NCI-H1092 (cell line): ENCODE results near the gene RTN3.
"Not testable (repeated sequence)": the region's sequence is repeated elsewhere in the genome, so short reads cannot be mapped to it uniquely, and the experiment has no call there.

Experiments
- DNase-seq: peaks from one replicate; lab custom pipeline; 2025; lab: John Stamatoyannopoulos, UW

Gene RTN3

DNA sequence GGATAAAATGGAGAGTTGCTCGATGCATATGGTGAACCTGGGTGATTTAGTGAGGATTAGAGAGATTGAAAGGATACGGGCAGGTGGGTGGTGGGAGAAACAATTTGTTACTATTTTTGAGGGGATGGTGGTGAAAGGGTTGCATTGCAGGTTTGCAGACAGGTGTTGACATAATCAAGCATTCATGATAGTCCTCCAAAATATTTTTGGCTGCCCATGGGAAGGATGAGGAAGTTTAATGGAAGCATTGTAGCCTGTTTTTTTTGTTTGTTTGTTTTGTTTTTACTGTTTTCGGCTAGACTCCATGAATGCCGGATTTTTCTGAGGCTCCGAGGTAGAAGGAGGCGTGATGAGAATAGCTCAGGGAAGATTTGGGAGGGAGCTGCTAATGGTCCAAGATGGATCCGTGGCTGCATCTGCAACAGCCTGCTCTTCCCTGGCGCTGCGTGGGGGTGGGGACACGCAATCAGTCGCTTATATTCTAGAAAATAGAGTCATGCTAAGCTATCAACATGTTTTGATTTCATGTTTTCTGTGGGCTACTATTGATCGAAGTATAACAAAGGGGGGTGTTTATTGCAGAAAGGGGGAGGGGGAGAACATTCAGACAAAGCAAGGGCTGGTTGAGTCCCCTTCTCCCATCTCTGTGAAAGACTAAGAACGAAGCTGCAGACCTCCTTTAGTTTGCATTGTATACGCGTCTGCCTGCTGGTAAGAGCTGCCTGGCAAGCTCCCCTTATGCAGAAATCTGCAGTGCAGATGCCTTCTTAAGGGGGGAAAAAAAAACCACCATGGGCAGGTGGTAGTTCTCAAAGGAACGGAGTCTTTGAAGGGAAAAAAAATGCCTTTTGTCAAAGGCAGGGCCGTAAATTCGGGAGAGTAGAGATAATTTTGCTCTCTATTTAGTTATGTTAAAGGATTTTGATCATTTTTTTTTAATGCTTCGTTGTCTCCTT is 1.0 kb downstream of the RTN3 start:
- peak; percentile 38 for DNase-seq

DNA sequence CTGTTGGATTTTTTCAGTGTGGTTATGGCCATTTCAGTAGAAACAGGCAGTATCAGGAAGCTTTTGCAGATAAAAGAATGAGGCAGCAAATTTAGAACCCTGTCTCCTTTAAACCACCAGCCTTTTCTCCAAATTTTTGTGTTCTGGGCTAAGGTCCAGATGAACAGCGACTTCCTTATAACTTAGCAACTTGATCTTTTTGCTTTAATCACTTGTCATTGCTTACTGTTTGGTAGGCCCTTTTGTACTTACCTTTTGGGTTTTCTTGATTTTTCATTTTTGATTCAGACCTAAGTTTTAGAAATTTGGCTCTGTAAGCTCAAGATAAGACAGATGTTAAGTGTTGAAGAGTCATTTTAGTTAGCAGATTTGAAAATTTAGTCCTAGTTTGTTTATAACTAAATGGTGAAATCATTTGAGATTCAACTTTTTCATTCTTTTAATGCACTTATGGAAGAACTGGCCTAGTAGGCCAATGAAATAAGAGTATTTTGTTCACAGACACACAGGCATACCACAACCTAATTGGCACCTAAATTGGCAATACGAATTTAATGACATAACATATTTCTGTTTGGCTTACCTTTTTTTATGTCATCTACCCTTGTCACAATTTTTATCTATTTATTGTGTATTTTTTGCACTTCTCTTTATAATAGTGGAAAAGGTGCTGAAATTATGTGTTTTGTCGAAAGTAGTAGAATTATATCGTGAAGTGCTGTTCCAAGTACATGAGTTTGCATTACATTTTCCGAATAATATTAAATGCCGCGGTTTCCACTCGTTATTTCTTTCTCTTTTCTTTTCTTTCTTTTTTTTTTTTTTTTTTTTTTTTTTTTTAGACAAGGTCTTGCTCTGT is 2.1 kb downstream of the RTN3 start:
- no peak for DNase-seq

DNA sequence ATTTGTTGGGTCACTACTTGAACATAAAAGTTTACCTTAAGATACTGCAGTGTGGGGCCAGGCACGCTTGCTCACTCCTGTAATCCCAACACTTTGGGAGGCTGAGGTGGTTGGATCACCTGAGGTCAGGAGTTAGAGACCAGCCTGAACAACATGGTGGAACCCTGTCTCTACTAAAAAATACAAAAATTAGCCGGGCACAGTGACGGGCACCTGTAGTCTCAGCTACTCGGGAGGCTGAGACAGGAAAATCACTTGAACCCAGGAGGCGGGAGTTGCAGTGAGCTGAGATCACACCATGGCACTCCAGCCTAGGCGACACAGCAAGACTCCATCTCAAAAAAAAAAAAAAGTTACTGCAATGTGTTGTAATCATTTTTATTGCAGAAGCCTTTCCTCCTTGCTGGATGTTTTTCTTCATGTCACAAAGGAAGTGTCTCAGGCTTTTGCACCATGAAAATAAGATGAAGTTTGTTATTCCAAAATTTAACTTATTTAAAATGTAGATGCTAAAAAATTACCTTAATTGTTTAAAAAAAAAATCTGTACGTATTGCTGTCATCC is 3.9 kb downstream of the RTN3 start:
- DNase-seq, result not testable (repeated sequence)

- no peak for DNase-seq
Measured at GRCh38 chr11:63686926-63687325, 5.6 kb downstream of the RTN3 start.

GRCh38 chr11:63687845-63688244 is 6.5 kb downstream of the RTN3 start:
- DNase-seq, result no peak

DNA sequence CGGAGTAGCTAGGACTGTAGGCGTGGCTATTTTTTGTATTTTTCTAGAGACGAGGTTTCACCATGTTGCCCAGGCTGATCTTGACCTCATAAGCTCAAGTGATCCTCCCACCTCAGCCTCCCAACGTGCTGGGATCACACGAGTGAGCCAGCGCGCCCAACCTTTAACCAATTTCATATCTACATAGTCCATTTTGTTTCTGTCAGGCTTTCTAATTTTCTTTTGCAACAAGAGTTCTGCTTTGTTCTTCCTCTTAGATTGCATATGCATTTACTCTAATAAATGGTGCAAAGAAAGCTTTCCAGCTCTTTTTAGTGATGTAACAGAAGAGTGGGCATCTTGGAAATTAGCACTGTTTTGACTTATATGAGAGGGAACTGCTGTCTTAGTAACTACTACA is 13.3 kb downstream of the RTN3 start:
- DNase-seq, result no peak

- DNase-seq, result no peak
Measured at GRCh38 chr11:63698976-63699733, 17.9 kb downstream of the RTN3 start.

- no peak for DNase-seq
Measured at GRCh38 chr11:63699896-63700295, 18.6 kb downstream of the RTN3 start.

- DNase-seq, result no peak
Measured at GRCh38 chr11:63705526-63705925, 24.2 kb downstream of the RTN3 start.

GRCh38 chr11:63708764-63709163 is 27.5 kb downstream of the RTN3 start:
- no peak for DNase-seq

- no peak for DNase-seq
Measured at GRCh38 chr11:63709336-63709884, 28.1 kb downstream of the RTN3 start.

DNA sequence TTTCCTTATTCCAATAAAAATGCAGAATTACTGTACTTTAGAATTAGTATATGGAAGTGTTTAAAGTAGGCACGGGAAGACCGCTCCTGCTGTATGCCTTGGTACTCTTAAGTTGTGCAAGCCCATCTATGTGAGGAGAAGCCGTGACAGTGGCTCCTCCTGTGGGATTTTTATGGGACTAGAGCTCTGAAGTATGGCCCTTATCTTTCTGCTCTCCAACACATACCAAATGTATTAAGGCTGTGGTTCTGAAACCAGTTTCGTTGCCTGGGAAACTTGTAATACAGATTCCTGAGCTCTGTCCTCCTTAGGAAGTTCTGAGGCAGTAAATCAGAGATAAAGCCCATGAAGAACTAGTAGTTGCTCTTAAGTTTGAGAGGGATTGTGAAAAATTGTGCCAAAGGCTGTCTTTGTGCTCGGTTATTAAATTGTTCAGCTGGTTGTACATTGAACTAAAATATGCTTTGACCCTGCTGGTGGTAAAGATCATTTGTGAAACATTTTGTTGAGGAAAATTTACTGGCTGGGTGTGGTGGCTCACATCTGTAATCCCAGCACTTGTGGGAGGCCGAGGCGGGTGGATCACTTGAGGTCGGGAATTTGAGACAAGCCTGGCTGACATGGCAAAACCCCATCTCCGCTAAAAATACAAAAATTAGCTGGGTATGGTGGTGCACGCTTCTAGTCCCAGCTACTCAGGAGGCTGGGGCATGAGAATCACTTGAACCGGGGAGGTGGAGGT is 29.3 kb downstream of the RTN3 start:
- DNase-seq, result no peak

DNA sequence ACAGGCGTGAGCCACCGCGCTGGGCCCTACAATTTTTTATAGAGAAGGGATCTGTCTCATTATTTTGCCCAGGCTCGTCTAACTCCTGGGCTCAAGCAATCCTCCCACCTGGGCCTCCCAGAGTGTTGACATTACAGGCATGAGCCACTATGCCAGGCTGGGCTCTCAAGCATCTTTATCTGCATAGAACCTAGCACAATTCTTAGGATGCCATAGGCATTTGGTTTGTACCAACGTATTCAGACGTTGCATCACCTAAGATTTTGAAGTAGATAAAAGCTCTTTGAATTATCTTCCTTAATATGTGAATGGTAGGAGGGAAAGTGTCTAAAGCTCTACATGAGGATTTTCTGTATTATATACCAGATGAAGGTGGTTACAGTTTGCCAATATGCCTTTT is 30.5 kb downstream of the RTN3 start:
- DNase-seq, result no peak

GRCh38 chr11:63713766-63714165 is 32.5 kb downstream of the RTN3 start:
- no peak for DNase-seq

DNA sequence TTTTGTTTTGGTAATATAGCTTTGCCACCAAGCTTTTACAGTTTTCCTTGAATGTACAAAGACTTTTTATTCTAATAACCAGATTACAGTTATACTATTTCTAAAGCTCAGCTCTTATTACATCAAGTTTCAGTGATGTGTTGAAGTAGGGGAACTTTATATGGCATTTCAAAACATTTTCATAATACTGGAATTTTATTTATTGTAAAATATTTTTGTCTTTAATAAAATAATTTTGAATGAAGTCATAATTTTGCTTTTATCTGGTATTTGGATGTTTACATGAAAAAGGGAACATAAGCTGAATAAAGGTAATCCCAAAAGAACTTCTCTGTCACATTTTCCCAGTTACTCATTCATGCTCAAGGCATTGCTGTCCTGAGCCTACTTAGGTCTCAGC is 34.7 kb downstream of the RTN3 start:
- DNase-seq, result no peak

- DNase-seq, result no peak
Measured at GRCh38 chr11:63719001-63719400, 37.7 kb downstream of the RTN3 start.

DNA sequence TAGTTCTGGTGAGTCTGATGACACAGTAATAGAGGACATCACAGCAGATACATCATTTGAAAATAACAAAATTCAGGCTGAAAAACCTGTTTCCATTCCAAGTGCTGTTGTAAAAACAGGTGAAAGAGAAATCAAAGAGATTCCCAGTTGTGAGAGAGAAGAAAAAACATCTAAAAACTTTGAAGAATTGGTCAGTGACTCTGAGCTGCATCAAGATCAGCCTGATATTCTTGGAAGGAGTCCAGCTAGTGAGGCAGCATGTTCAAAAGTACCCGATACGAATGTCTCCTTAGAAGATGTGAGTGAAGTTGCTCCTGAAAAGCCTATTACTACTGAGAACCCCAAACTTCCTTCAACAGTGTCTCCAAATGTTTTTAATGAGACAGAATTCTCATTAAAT is 38.7 kb downstream of the RTN3 start:
- DNase-seq, result no peak

GRCh38 chr11:63720611-63721010 is 39.3 kb downstream of the RTN3 start:
- DNase-seq, result no peak

GRCh38 chr11:63729326-63729725 is 48.0 kb downstream of the RTN3 start:
- DNase-seq, result no peak

- DNase-seq, result no peak
Measured at GRCh38 chr11:63736864-63737263, 55.6 kb downstream of the RTN3 start.

DNA sequence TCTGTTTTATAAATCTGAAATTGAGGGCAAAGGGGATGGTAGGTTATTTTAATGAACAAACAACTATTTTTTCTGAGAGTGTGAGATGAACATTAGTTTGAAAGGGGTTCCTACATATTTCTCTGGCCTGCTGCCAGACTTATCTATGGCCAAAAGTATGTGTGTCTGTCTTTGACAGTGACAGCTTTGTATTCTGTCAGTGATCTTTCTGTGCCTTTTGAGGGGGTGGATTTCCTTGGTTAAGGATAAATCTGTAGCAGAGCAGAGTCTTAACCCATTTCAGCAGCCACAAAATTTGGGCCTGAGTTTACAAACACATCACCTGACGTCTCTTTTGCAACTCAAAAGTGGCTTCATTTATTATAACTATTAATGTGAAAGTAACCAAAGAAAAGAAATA is 56.4 kb downstream of the RTN3 start:
- DNase-seq, result no peak
